ENCODE results near the gene ZMIZ1.

The ZMIZ1 gene

DNA sequence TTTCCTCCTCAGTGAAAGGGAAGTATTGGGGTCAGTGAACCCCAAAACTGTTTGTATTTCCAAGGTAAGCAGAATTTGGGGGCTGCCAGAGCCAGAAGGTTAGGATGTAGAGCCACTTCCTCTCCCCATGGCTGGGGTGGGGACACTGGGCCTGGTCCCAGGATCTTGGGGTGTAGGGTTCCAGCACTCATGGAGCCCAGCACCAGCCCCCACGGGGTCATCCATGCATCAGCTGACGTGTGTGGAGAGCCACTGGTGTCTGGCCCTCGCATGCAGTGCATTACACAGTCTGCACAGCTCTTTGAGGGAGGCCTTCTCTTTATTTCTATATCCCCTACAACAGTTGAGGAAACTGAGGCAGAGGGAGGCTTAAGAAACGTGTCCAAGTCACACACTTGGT lies 91.4 kb downstream of the ZMIZ1 start:
- DNase-seq = no peak

DNA sequence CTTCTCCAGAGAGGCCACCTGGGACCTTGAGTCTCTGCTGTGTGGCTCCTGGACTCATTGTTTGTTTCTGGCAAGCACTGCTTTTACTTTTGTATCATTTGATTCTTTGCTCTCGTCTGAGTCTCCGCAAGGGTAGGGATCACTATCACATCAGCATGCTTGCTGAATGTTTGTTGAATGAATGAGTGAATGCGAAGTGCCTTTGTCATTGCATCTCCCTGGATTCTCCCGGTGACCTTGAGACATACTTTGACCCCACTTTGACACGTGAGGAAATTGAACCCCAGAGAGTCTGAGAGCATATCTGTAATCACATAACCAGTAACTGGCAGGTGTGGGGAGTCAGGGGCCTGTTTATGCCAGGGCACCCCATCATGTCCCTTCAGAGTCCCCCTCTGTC lies 92.8 kb downstream of the ZMIZ1 start:
- DNase-seq = no peak

DNA sequence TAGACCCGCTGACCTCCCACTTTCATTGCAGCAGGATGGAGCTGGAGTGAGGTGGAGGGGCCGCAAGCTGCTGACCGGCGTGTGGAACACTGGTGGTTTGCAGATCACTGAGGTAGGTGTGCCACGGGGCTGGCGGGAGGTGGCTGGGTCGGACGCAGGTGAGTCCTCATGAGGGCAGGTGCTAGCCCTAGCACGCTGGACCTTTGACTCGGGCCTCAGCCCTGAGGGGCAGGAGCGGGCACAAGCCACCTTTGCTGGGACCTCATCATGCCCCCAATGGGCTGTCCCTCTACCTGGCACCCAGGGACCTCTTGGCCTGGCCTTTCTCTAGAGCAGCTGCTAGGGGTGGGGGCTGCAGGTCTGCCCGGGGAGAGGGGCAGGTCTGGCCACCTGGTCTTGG lies 93.3 kb downstream of the ZMIZ1 start:
- DNase-seq = no peak

DNA sequence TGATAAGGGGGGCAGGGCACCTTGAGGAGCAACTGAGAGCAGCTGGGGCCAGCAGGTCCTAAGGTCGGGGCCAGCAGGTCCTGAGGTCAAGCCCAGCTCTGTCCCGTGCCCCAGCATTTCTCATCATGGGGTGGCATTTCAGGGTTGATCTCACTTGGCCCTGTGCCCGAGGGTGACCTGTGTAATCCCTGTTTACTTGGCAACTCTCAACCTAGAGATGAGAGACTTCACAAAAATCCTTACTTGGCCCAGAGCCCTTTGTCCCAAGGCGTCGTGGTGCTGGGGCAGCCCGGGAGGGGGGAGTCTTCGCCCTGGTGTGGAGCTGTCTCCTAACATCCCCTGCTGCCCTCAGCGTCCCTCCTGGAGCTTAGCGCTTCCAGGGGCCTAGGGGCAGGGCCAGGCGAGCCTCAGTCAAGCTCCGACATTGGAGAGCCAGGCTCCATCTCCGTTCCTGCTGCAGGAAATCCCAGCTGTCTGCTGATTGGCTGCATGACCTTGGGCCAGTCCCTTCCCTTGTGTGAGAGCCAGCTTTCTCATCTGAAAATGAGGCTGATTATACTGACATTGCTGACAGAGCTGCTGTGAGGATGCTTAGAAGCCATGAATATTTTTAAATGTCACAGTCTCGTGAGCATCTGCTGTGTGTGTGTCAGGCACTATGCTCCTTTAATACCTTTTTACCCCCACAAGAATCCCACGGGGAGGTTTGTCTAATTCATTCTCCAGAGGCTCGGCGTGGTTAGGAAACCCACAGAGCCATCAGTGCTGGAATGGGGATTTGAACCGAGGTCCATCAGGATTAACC lies 94.3 kb downstream of the ZMIZ1 start:
- DNase-seq = no peak

DNA sequence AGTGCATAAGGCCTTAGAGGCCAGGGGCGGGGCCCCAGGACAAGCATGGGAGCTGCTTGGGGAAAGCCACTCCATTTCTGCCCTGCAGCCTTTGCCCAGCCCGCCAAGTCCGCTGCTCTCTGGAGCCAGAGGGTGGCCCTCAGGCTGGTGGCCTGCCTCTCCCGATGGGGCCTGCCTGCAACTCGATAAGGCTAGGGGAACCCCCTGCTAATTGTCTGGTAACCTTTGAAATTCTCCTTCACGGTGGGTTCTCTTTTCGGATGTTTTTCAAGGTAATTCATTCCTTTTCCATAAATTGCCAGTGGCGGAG lies 94.9 kb downstream of the ZMIZ1 start:
- DNase-seq = no peak

DNA sequence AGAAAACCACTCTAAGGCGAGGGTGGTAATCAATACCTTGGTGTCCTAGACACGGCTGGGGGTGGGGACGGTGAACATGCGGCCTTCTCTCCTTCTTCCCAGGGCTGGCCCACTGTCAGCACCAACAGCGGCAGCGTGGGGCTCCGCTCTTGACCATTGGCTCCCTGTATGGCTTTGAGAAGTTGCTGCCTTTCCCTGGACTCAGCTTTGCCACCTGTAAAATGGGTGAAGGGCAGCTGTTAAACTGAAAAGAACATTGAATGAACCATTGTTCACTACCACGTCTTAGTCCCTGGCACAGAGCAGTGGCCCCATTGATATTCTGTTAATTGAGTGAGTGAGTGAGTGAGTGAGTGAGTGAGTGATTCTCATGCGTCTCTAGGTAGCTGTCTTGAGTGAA lies 95.3 kb downstream of the ZMIZ1 start:
- no peak for DNase-seq

DNA sequence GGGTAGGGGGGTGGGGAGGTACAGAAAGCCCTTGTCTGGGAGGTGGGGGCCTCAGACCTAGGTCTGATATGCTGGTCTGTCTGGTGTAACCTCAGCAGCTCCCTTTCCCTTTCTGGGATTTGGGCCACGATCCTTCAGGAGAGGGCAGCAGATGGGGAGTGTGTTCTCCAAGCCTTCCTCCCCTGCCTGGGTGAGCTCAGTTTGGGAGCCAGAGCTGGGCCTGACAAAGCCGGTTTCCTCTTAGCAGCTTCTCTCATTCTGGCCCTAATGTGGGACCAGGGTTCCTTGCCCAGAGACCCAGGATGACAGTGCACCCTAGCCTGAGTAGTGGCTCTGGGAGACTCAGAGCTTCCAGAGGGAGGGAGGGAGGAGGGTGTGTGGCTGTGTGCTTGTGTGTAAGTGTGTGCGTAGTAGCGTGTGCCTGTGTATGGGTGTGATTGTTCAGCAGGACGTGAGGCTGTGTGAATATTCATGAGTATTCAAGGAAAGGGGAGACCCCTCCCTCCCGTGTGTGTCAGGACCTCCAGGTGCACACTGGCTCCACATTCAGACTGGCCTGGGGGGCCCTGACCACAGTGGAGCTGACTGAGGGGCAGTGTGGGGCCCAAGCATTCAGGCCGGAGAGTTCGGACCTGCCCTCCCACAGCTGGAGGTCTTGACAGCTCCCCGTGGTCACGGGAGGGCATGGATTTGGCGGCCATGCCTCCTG lies 96.5 kb downstream of the ZMIZ1 start:
- DNase-seq = no peak

DNA sequence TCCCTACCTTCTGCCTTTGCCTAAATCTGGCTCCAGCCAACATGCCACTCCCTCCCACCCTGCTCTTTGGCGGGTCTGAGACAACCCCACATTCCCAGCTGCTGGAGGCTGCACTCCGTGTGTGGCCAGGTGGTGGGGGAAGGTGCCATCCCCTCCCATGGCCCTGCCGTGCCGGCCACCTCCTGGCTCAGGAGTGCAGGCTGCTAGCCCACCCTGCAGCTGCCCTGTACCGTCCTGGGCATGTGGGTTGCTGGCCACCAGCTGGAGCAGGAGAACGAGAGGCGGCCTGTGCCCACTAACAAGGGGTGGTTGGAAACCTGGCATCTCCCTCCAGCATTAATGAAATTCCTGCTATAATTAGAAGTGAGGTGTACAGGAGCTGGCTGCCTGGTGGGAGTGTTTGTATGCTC lies 97.6 kb downstream of the ZMIZ1 start:
- DNase-seq = no peak

DNA sequence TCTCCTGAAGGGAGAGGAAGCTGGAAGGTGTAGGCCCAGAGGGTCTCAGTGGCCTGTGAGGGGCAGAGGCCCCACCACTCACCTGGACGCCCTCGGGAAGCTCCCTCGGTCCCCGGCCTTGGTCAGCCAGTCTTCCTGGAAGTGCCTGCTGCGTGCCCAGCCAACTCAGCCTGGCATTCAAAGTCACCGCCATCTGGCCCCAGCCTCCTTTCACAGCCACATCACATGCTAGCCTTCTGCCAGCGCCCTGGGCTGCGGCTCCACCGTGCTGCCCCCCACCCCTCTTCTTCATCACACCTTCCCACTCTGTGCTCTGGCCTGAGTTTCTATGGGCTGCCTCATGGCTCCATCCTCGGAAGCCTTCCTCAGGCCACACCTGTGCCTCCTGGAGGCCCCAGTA lies 98.0 kb downstream of the ZMIZ1 start:
- DNase-seq = no peak

DNA sequence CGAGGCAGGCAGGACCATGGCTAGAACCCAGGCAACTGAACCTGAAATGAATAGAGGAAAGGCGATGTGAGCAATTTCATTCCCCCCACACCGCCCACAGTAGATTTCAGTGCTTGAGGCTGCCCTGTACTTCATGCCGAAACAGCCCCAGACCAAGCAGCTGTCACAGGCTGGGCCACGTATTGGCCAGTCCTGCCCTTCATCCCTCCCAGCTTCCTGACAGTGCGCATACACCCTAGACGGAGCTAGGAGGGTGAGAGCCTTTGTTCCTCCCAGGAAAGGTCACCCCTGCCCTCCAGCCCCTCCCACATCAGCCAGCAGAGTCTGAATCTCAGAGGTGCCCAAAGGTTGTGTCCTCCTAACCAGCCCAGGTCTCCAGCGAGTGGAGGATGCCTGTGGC lies 98.8 kb downstream of the ZMIZ1 start:
- no peak for DNase-seq

DNA sequence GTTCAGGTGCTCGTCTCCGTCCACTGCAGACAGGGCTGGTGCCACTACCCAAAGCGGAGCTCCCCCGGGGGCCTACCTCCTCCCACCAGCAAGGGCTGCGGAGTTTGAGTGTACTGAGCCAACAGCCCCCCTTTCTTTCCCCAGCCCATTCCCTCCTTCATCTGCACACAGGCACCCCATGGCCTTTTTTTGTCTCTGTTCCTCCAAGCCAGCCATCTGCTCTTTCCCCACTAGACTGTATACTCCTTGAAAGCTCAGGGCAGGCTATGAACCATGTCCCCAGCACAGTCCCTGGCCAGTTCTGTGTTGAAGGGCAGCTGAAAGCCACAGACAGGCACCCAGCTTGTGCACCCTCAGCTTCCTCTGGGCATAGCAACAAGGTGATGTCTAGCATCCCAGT lies 99.4 kb downstream of the ZMIZ1 start:
- DNase-seq = no peak

DNA sequence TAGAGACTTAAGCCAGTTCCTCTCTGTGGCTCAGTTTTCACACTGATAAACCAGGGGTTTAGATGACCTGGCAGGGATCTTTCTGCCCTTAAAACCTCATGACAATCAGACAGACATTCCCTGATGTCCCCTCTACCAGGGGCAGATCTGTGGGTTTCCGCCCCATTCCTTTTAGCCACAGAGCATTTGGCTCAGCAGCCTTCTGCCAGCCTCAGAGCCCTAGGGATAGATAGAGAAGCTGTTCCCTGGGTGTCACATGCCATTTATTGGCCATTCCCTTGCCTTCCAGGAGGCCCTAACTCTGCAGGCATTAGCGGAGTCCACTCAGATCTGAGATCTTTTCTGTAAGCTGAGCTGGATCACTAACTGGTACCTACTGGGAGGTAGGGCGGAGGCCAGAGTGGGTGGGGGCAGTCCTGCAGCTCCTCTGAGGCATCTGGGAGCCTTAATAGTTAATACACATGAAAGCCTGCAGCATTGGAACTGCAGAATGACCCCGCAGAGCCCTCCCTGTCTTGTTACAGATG lies 101.5 kb downstream of the ZMIZ1 start:
- DNase-seq = no peak

DNA sequence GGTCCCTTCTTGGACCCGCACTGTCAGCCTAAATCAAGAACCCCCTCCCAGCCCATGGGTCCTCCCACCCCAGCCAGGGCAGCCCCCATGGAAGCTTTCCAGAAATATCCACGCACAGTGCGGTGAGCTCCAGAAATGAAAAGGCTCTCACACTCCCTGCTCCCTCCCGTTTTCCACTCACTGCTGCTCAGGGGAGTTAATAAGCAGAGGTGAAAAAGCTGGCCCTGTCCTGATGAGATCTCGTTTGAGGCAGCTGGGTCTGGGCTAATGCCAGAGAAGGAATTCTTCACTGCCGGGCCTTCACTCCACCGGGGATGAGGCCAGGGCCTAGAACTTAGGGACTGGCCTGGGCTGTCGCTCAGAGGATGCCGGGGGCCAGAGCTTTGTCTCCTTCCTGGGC lies 102.2 kb downstream of the ZMIZ1 start:
- DNase-seq = no peak

DNA sequence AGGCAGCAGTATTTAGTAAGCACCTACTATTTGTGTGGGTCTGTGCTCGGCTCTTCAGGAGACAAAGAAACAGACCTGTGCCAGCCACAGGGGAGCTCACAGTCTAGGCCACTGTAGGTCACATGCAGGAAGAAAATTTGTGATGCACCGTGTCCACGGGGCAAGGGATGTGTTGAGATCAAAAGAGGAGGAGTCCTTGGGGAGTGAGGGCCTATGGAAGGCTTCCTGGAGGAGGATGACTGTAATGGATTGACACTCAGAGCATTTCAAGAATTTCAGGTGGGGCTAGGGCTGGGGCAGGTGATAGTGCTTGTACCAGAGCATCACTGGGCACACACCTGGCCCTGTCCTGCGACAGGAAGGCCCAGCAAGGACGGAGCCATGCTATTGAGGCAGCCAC lies 102.7 kb downstream of the ZMIZ1 start:
- no peak for DNase-seq

DNA sequence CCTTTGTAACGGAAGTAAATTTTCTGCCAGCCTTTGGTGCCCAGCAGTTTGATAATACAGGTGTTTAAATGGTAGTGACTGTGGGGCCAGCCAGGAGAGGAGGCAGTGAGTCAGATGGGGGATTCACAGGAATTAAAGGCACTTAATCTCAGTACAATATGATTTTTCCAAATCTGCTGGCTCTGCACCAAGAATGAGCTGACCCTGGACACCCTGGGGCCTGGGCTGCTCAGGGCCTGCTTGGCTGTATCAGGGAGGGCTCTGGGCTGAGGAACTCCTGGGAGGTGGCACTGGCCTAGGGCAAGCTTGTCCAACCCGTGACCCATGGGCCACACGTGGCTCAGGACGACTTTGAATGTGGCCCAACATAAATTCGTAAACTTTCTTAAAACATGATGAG lies 104.1 kb downstream of the ZMIZ1 start:
- DNase-seq = no peak

DNA sequence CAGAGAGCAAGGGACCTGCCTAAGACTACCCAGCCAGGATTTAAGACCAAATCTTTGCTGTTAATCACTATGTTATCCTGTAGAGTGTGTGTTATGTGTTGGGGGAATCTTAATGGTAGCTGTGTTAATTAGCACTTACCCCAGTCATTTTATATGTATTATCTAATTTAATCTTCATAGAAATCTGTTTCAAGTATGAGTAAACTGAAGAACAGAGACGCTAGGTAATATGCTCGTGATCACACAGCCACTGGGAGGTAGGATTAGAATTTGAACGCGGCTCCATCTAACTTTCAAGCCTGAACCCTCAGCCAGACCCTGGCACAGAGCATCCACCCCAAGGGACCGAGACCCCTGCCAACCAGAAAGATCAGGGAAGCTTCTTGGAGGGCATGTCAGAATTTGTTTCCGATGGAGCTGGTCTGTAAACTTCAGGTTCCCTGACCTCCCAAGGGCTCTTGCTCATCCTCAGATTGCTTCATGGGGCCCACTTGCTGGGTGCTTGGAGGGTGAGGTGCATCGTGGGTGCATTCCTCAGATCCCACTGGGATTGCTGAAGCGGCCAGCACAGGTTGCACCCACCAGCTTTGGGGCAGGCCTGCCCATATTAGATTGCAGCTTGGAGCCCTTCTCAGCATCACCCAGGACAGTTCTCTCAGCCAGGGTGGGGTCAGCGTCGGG lies 105.0 kb downstream of the ZMIZ1 start:
- no peak for DNase-seq

DNA sequence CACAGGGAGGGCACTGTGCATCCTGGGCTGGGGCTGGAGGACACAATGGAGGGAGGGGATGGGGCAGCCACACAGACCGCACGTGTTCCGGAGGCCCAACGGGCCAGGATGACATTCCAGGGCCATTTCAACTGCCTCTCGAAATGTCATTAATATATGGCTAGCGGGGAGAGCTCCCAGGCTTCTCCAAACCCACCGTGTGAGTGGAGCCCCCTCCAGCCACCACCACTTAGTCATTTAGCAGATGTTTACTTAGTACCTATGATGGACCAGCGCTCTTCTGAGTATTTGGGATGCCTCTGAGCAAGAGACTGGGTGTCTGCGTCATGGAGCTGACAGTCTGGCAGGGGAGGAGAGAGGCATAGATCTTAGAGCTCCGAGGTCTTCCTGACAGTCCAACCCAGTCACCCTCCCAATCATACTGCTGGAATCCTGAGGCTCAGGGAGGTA lies 107.3 kb downstream of the ZMIZ1 start:
- DNase-seq = no peak

DNA sequence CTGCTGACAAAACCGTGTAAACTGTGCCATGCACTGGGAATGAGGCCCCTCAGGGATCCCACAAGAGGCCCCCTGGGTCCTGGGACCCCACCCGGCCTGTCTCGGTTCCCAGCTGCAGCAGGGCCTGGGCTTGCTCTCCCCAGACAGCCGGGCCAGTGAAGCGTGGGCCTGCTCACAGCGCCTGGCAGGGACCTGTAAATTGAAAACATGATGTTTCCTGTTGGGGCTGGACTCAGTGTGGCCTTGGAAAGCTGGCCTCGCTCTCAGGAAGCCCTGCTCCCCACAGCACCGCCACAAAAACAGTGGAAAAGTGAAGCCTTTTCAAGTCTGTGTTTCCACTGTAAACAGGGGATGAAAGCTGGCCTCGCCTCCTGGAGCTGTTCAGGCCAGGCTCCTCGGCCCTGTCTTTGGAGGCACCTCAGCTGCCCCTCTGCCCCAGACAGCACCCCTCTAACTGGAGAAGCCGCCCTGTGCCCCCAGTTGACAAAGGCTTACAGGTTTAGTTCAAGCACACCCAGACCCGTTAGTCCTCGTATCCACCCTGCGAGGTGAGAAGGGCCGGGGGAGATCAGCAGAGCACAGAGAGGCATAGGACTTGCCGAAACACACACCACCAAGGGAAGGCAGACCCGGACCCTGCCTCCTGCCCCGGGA lies 108.3 kb downstream of the ZMIZ1 start:
- no peak for DNase-seq

DNA sequence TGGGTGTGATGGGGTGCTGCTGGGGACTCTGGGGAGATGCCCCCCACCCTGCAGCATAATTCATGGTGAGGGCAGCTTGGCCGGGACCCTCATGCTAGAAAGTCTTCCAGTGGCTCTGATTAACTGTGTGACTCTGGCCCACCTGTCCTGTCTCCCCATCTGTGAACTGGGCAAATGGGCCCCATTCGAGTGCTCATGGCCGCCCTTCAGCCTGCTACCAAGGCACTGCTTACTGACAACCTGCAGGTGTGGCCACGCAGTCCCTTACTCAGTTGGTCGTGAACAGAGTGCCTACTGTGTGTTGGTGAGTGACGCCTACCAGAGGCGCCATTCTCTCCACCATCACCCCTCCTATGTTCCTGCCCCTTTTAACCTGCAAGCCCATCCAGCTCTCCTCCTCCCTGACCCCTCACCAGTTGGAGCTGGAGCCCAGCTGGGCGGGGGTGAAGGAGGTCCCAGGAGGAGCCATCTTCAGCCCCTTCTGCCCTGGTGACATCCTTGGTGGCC lies 109.4 kb downstream of the ZMIZ1 start:
- DNase-seq = no peak

DNA sequence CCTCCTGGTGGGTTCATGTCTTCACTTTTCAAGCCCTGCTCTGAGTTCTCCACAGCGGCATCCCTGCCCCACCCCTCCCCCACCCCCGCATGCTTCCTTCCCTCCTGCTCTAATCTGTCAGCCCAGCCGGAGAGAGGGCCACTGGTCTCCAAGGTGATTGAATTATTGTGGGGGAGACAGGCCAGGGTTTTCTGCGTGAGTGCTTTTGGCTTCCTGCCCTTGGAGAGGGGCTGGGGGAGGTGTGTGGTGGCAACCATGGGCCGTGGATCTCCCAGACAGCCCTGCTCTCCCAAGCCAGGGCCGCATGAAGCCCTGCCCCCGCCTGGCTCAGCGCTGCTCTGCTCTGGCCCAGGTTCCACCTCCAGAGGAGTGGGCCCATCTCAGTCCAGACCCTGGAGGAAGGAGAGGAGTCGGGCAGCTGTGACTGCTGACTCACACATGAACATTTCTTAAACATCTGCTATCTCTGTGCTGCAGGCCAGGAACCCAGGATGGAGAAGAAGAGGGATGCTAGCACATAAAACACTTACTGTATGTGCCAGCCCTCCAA lies 109.9 kb downstream of the ZMIZ1 start:
- no peak for DNase-seq

DNA sequence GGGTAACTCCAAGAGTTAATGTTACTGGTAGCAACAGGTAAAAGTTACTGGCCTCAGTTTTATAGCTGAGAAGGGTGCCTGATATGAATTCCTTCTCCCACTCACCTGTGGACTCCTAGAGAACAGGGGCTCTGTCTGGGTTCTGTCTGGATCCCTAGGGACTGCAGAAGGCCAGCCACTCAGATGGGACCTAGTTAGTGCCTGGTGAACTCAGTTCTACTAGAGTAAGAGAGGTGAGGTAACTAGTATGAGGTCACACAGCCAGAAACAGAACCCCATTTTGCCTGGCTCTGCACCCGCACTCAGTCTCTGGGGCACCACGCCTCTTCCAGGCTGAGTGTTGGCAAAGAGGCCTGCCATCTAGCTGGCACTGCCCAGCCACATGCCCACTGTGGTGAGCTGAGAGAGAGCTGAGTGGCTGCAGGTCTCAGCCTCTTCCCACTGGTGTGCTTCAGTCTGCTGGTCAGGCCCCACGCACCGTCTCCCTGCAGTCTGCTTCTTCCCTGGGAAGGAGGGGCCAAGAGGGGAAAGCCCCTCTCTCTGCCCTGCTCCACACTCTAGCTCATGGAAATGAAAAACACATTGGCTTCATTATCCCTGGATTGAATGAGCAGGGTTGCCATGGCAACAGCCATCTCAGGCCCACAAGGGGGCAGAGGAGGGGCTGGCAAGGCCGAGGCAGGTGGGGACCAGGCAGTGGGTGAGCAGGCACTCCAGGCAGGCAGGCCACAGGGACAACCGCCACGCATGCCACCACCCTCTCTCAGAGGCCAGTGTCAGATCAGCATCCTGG lies 110.6 kb downstream of the ZMIZ1 start:
- no peak for DNase-seq

DNA sequence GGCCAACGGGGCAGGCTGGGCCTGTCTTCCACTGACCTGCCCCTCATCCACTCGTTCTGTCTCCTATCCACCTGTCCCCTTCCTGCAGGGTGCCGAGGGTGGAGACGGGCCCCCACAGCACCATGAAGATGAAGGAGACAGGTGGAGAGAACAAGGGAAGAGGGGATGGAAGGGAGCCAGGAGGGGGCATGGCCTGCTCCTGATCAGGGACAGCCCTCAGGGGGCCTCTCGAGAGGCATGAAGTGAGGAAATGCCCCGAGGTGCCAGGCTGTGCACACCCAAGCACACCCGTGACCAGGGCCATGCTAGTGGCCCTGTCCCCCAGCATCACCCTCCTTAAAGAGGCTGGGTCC lies 111.2 kb downstream of the ZMIZ1 start:
- no peak for DNase-seq
